Left renal cortex interstitium (tissue), 4 donors: ENCODE results near the gene BTBD9. TPM values are rescaled to one million over a fixed set of nuclear protein-coding genes. Genes with fewer than 3 reads are reported as not detected.
"Not testable (repeated sequence)": the region's sequence is repeated elsewhere in the genome, so short reads cannot be mapped to it uniquely, and the experiment has no call there.

Experiments
- DNase-seq, 4 donors: peaks; one replicate each; pipeline ENCODE4 v3.0.0-alpha.2; 2013; ENCODE audit warnings: low read depth in 4 of 4, low spot score in 2 of 4, missing footprints in 1 of 4
- polyA plus RNA-seq, 4 donors: library from polyadenylated mRNA; unstranded; fragments of 120-200 nt; gene quantifications; one replicate each; pipeline ENCODE4 v1.2.1, GENCODE V29; 2013; ENCODE audit not compliant: insufficient read length in 4 of 4

Gene BTBD9
- polyA plus RNA-seq, 4 donors, result 12.1 to 15.7 (median 12.9) TPM

- no peak for DNase-seq
Measured at GRCh38 chr6:38445336-38445735, 194.4 kb downstream of the BTBD9 start.

- DNase-seq, result no peak
Measured at GRCh38 chr6:38443352-38444144, 196.2 kb downstream of the BTBD9 start.

- no peak for DNase-seq
Measured at GRCh38 chr6:38438097-38438496, 201.6 kb downstream of the BTBD9 start.

DNA sequence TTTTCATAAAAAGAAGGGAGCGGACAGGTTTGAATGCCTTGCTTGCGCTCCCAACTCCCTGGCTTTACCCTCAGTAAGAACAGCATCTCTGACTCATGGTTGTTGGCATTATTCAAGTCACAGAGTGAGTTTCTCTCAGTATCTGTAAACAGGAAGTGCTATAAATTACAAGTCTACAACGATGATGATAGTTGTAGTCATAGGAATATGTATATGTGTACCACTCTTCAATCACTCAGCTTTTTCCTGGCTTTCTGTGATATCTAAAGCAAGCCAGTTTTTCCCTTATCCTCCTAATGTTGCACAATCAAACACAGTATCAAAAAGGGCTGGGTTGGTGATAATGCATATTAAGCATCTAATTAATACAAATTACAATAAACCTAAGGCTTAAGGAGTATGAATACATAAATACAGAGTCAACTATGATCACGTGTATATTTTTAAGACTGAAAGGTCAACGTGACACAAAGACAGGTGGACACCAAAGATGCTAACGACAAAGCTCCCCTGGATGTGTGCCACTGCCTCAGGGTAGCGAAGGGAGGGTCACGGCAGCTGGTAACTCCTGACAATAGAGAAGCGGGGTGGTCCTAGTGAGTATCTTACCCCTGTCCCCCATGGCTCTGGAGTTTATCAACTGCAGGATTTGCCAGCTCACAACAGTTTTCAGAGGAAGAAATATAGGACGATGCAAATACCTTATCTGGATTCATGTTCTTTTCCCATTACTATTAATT, 202.8 kb downstream of the BTBD9 start:
- no peak for DNase-seq

DNA sequence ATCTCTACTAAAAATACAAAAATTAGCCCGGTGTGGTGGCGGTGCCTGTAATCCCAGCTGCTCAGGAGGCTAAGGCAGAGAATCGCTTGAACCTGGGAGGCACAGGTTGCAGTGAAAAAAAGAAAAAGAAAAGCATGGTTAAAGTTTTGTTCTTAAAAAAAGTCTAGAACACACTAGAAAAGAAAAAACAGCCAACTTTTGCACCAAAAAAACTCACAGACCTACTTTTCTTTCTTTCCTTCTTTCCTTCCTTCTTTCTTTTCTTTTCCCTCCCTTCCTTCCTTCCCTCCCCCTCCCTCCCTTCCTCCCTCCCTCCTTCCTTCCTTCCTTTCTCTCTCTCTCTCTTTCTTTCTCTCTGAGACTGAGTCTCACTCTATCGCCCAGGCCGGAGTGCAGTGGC, 204.4 kb downstream of the BTBD9 start:
- no peak for DNase-seq

DNA sequence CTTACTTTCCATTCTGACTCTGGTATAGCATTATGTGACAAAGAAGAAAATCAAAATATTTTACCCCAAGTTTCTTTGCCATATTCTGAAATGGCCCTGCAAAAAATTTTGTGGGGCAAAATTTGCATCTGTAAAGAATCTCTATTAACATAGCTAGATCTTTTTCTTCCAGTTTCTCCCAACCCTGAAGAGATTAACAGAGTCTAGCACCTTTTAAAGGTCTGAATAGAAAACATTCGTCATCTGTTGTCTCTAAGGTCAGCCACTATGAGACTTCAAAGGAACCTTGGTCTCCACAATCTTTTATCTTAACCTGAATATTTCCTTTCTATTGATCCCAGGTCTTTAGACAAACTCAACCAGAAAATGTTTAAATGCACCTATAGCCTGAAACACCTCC, 205.7 kb downstream of the BTBD9 start:
- no peak for DNase-seq

DNA sequence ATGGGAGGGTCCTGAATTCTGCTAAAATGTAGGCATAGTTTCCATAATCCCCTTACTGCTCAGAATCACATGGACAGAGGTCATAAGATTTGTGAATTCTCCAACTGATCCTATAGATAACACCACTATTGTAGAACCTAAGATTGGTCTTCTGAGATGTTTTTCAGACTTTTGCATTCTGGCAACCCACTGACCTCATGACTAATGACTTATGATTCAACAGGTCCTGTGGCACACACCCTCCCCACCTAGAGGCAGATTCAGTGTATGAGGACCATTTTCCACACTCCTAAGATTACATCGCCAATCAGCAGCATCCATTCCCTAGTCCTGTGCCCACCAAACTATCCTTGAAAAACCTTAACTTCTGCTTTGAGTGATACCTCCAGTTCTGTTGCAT, 207.2 kb downstream of the BTBD9 start:
- no peak for DNase-seq

GRCh38 chr6:38432079-38432478, 207.7 kb downstream of the BTBD9 start:
- no peak for DNase-seq

DNA sequence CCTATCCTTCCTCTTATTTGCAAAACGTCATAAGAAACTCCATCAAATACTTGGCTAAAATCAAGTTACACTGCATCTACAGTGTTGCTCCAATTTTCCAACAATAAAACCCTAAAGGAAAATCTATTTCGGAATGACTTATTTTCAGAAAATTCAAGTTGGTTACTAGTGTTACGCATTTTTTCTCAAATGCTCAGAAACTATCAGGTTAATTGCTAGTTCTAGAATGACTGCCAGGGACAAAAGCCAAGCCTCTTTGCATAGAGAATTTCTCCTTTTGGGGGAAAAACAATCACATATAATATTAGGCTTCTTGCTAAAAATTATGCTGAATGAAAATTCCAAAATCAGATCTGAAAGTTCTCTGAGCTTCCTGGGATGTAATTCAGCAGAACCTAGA, 210.2 kb downstream of the BTBD9 start:
- DNase-seq, result no peak

- no peak for DNase-seq
Measured at GRCh38 chr6:38427492-38428210, 212.1 kb downstream of the BTBD9 start.

DNA sequence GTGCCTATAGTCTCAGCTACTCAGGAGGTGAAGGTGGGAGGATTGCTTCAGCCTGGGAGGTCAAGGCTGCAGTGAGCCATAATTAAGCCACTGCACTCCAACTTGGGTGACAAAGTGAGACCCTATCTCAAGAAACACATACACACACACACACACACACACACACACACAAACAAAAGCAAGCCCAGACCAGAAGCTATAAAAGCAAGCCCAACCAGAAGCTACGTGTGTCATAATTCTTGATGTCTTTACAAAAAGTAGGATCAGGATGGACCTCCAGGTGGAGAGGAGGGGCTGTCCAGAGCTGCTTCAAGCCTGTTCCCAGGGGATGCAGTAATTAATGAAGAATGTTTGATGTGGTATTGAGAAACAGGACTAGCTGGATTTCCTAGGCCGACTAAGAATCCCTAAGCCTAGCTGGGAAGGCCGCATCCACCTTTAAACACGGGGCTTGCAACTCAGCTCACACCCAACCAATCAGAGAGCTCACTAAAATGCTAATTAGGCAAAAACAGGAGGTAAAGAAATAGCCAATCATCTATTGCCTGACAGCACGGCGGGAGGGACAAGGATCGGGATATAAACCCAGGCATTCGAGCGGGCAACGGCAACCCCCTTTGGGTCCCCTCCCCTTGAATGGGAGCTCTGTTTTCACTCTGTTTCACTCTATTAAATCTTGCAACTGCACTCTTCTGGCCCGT, 213.8 kb downstream of the BTBD9 start:
- DNase-seq, result not testable (repeated sequence)

GRCh38 chr6:38423746-38424145, 216.0 kb downstream of the BTBD9 start:
- no peak for DNase-seq

DNA sequence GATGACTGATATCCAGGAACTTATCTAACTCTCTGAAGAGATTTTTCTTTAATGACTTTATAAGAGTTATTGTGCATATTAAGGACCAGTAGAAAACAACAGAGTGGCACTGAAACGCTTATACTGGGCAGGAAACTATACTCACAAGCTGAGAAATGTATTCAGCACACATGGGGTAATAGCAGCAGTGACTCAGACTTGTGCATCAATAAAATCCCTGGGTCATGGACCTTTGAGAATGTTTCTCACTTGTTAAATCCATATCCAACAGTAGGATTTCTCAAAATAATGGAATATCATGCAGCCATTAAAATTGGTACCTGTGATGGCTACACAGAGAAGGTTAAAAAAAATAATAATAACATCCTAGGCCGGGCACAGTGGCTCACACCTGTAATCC, 219.5 kb downstream of the BTBD9 start:
- DNase-seq, result no peak

GRCh38 chr6:38417521-38417920, 222.2 kb downstream of the BTBD9 start:
- no peak for DNase-seq

DNA sequence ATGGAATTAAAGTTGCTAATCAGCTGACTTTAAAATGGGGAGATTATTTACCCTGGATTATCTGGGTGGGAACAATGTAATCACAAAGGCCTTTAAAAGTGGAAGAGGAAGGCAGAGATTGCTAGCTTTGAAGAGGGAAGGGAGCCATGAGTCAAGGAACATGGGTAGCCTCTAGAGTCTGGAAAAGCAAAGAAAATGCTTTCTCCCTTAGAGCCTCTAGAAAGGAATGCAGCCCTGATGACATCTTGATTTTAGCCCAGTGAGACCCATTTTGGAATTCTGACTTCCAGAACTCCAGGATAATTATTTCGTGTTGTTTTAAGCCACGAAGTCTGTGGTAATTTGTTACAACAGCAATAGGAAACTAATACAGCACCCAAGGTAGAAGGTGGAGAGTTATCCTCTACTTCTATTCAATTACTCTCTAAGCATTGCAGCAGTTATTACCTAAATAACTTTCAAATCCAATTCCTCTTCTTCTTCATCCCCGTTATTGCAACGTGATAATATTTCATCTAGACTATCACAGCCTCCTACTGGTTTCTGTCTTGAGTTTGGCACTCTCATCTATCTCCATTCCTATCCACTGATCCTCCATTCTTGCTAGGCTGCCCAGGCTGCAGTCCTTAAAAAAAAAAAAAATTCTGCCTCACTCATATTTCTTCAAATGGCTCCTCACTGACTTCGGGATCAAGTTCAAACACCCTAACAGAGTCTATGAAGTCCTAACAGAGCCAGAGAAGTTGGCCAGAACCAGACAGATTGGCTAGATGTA, 224.3 kb downstream of the BTBD9 start:
- DNase-seq, result no peak

DNA sequence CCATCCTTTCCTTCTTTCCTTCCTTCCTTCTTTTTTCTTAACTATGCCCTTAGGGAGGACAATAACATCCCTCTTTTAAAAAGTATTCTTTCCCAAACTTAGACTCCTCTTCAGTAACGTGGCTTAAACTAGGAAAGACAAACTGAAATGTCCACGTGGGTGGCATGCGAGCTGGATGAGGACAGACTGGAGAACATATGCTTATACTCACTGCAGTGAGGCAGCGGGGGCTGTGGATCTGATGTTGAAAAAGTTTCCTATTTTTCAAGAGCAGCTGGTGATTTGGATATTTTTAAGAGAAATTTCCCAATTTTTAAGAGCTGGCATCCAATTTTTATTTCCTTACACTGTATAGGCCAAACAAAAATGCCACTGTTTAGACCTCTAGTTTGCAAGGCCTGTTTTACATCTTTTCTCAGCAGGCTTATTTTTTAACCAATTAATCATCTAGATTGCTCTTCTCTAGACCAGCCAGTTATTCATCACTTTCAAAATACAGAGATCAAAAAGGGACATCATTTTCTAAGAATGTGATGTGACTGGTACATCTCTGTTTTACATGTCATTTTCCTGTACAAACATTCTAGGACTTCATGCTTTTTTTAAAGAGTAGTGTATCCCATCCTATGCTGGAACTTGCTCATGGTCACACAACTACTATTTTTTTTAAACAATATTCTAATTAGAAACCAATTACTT, 226.5 kb downstream of the BTBD9 start:
- no peak for DNase-seq

GRCh38 chr6:38407192-38407591, 232.5 kb downstream of the BTBD9 start:
- DNase-seq, result no peak

- no peak for DNase-seq
Measured at GRCh38 chr6:38406096-38406495, 233.6 kb downstream of the BTBD9 start.

DNA sequence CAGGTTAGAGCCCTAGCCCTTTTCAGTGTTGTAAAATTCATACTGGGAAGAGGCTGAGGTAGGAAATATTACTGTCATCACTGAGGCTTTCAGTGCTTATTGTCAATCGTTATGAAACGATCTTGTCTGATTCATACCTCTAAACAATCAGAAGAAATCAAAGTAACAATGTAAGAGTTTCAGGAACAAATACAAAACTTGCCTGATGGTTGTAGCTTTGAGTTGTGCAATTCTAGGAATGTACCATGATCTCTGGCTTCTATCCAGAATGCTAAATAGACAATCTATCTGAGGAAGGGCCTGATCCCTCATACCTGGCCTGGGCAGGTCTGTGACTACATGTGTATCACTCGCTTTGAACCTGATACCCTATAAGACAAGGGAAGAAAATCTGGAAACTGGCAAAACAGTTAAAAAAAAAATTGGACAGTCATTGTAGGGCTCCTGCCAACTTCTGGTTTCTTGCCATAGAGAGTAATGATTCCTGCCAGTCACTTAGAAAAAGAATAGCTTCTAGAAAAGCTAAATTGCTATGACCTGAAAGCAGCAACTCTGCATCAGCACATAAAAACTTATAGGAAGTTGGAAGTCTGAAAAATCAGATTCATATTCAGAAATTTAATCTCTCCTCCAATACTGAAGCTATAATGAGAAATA, 234.7 kb downstream of the BTBD9 start:
- DNase-seq, result no peak
